Esophagus muscularis mucosa (tissue), 3 donors: ENCODE measurements around the gene KCNJ15.

Experiments used
- CTCF ChIP-seq, 3 experiments: fragments of 200-600 bp in 2 of 3; fragments of 450-650 bp in 1 of 3; sonication (generic) in 2 of 3; IDR thresholded peaks; one replicate each; pipeline ENCODE4 v1.5.1; 2017 to 2019; ENCODE audit warnings: antibody characterized with exemption in 3 of 3, mild to moderate bottlenecking in 2 of 3, moderate library complexity in 1 of 3
- EP300 ChIP-seq: sonication (generic); formaldehyde crosslinking; IDR thresholded peaks from one replicate; pipeline ENCODE4 v1.6.1; 2017; ENCODE audit warnings: antibody characterized with exemption

- no peak for TF ChIP-seq CTCF (IDR thresholded peaks at IDR 0.05)
- no peak for TF ChIP-seq EP300
These were observed 65.6 kb downstream of the KCNJ15 start for GRCh38 chr21:38322311-38322950.
